HPDE6-E6E7 (cell line): ENCODE measurements around the gene SLIT3.

Experiments
- DNase-seq: peaks from one replicate; pipeline ENCODE4 v3.0.0; 2011; ENCODE audit warnings: missing footprints; ENCODE audit errors: extremely low spot score

The SLIT3 gene

DNA sequence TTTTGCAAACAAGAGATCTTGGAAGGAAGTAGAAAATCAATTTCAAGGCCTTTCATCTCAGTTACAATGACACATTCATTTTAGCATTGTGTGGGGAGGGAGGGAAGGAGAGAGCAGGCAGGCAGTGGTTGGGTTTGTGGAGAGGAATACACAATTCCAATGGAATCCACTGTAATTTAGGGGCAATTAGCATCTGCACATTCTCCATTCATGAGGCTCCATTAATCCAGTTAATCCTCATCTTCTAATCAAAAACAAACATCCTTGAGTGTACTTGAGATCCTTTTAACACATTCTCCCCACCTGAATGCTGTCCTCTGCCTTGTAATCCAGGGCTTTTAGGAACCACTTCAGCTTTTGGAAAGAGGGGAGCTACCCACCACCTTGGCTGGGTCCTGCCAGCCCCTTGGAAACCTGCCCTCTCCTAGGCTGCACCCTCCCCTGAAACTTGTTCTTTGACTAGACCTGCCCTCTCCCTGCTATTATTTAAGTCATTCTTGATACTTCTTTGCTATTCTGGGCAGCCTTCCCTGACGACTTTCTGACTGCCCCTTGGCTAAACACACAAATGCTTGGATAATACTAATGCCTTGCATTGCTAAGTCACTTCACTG is 271.2 kb downstream of the SLIT3 start:
- no peak for DNase-seq

DNA sequence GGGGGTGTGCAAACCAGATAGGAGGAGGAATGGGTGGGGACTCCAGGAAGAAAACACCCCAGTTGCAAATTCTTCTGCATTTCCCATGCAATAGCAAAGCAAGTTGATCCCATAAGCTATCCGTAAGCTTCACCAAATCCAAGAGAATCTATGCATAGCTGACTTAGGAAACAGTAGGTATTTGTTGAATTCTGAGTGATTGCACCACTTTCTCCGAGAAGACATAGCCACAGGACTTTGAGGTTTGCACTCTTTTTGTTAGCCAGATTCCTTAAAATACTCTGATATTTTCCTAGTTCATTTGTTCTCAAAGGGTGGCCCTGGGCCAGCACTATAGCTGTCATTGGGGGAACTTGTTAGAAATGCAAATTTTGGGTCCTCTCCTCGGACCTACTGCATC is 271.9 kb downstream of the SLIT3 start:
- DNase-seq, result no peak

DNA sequence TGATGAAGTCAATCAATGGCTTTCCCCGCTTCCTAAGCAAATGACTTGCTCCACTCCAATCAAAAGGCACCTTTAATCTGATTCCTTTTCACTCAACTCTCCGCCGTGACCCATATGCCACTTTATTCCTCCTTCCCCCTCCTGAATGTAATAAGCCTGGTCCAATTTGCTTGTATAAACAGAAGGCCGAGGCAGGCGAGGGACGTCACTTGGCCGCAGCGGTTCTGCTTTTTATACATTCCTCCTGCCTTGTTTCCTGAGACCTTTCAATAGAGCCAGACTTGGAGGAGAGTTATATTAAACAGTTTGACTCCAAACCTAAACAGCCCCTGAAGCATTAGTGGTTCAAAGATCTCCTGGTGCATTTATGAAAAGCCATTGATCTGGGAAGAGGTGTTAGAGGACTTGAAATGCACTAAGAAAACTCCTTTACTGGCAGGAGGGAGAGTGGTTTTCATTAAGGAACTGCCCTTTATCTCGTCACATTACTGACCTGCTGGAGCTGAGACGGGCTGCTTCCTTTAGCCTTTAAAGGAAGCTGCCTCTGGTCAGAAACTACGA is 273.4 kb downstream of the SLIT3 start:
- no peak for DNase-seq

DNA sequence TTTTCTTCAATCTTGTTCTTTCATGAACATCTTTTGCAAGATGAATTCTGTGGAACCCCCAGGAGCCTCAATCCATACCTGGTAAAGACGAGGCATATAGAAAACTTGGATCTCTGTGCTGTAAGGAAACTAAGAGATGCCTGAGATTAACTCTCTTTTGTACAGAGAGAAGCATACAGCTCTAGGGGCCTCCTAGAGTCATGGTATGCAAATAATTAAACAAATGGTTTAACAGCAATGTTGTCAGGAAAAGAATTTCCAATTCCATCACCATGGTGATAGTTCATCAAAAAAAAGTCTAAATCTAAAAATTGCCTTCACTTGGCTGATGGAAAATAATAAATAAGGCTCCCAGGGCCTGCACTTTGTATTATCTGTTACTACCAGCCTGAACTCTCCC is 275.4 kb downstream of the SLIT3 start:
- DNase-seq, result no peak

DNA sequence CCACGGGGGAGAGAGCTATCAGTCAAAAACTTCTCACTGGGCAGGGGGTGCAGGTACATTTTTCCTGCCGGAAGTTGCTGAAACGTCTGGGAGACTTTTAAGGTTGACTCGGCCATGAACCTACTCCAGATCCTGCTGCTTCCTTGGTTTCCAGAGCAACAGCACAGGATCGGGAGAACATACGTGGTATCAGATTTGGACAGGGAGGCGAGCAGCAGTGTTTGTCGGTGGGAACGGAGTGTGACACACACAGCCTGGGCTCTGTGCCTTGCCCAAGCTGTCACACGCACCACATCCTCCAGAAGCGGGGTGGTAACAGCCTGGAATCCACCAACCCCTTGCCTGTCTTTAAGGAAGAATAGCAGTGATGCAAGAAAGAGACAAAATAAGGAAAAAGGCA is 276.5 kb downstream of the SLIT3 start:
- no peak for DNase-seq

DNA sequence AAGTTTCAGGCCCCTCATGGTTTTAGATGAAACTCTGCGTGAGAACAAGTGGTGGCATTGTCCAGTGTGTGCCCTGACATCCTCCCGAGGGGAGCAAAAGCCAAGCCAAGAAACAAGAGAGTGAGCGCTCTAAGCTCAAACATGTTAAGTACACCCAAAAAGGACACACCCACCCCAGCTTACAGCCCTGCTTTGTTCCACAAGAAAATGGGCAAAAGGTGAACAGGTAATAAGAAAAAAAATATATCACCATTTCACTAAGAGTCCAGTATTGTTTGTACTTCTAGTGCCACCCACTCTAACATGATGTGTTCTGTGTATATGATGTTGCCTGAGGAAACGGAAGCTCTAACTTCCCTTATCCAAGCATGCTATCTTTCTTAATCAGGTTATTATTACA is 278.2 kb downstream of the SLIT3 start:
- no peak for DNase-seq

DNA sequence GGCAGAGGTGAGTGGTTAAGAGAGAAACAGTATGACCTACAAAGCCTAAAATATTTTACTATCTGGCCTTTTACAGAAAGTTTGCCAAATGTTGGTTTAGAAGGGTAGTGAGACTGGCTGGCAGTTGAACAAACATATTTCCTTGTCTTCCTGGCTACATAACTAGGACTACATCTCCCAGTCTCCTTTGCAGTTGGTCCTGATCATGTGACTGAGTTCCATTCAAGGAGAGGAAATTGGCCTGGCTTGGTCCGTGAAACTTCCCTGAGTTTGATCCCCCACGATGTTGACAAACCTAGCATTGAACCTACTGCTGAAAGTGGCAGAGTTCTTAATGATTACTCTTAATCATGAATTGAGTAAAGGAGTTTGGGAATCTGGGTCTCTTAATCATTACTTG is 280.8 kb downstream of the SLIT3 start:
- no peak for DNase-seq

DNA sequence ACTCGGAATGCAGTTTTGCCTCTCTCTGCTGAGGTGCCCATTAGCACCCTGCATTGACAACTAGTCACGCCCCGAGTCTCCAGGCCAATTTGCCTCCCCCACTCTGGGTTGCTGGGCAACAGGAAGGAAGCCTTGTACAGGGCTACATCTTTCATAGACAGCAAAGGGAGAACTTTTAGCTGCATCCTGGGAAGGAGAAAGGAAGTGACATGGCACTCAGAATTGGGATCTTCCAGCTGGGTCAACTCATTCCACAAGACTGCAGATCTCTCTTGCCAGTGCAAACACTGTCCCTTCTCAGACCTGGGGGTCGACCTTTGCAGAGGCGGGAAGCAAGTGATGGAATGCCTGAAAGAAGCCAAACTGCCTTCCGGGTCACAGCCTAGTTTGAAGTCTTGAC is 282.0 kb downstream of the SLIT3 start:
- no peak for DNase-seq

DNA sequence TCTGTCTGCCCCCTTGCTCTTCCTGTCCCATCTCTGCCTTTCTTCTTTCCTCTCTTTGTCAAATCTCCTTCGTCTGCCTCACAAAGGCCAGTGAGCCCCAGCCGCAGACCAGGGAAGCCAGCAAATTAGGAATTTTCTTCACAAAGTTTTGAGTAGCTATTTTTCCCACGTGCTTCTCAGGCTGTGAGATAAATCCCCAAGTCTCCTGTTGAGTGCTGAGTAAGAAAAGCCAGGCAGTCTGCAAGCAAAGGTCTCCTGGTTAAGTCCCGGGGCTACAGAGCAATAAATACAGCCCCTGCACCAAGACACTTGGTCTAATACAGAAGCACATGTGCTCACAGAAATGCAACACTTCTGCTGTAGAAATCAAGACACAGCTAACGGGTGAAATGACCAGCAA is 284.9 kb downstream of the SLIT3 start:
- DNase-seq, result no peak

DNA sequence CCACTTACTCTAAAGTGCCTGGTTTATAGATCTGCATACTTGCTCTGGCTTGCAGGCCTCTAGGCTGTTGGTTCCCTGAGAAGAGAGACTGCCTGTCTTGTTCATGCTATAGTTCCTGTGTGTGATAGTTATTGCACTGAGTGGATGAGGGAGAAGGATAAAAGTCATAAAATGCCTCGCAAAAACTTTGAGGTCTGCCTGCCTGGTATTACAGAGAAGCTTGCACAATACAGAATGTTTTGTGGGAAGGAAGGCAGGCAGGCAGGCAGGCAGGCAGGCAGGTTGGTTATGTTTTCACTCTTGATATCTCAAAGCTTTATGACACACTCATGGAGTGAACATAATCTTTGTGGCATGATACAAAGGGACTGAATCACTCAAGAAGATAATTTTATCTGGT is 287.1 kb downstream of the SLIT3 start:
- no peak for DNase-seq

DNA sequence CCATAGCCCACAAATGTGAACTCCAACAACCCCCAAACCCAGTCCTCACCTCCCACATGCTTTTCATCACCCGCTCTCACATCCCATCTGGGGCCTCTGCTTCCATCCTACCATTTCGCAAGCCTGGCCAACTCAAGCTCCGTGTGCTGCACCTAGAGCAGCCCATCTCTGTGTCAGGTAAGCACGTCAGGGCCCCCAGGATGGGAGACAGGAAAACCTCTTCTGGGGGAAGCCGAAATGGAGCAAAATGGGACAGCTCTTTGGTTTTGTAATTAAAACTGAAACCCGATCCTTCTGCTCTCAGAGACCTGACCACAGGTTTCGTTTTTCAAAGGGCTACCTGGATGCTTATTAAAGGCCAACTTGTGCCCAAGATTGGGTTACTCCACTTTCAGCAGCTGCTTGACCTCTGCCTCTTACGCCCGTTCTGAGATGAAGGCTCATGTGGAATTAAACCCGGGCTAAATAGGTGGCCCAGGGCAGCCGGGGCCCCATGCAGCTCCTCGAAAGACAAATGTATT is 287.7 kb downstream of the SLIT3 start:
- no peak for DNase-seq

DNA sequence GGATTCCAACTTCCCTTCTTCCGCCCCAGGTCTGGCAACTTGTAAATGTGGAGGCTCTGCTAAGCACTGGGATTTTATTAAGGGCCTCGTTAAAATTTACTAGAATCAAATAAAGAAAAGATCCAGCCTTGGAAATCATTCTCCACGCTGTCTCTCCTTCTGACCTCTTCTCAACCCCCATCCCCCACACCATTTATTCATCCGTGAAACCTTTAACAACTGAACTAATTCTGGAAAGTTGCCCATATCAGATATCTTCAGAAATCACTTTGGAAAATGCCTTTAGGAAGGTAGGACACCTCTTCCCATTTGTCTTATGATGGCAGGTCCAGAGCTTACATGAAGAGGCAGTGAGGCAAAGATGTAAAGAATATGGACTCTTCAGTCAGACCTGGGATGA is 288.5 kb downstream of the SLIT3 start:
- DNase-seq, result no peak

DNA sequence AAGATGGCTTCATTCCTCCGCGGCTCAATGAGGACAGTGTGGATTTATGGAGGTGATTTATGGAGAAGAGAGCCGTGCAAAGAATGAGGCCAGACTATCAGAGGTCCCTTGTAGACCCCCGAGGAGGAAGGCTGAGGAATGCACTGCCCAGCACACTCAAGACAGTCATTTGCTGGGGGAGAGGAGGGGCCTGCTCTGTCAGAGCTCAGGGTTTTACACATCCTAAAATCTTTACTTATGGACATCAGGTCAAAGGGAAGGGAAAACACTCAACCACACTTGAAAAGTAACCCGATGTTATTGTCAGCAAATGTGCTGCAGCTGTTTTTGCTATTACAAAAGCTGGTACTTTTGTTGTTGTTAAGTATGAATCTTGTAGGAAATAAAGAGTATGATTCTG is 289.5 kb downstream of the SLIT3 start:
- DNase-seq, result no peak

DNA sequence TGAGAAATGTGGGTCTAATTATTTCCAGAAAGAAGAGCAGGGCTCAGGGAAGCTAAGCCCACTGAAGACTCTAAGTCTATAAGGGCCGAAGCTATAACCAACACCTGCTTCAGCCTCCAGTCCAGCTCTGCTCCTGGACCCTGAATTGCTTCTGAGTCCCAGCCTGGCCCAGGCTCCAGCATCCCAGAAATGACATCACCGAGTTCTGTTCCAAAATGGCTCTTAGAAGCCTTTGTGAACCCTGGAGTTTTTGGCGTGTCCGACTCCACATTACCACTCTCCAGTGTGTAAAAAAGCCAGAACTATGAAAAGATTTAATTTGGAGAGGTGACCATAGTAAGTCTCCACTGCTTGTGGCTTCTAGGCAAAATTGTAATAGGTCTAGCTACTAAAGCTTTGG is 289.9 kb downstream of the SLIT3 start:
- DNase-seq, result no peak

DNA sequence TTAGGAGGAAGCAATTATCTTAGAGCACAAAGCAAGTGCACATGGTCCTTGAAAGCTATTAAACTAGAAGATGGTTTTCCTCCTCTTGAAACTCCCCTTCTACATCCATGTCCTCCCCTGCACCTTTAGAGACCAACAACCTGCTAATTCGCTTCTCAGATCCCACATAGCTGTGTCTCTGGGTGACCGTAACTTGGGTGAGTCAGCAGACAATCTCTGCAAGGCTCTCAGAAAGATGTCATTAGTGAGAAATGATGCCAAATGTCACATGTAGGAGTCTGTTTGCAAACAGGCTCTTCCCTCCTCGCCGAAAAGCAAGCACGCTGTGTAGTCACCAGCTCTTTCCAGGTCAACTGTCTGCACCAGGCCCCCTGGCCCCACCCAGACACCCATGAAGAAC is 291.8 kb downstream of the SLIT3 start:
- no peak for DNase-seq

DNA sequence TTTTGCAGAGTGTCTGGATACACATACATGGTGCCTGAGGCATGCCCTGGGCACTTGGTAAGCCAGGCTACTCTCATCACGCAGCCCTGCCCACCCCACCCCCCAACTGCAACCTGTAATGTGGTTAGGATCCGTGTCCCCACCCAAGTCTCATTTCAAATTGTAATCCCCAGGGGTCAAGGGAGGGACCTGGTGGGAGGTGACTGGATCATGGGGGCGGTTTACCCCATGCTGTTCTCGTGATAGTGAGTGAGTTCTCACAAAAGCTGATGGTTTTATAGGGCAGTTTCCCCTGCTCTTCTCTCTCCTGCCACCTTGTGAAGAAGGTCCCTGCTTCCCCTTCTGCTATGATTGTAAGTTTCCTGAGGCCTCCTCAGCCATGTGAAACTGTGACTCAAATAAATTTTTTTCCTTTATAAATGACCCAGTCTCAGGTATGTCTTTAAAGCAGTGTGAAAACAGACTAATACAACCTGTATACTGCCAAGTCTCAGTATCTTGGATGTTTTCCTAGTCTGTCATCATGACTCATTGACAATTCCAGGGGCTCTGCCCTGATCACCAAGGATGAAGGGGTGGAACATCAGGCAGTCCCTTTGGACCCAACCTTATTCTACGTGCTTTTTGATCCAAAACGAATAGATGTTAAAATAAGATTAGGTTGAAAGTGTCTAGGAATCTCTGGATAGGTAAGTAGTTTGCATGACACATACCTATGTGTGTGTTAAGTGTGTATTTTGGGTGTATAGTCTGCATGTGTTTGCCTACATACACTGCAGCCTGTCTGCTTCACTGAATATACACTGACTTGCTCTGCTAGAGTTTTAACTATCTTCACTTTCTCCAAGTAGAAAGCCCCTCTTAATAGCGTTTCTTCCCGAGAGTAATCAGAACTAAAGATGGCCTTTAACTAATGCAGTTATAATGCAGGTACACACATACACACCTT is 293.8 kb downstream of the SLIT3 start:
- DNase-seq, result no peak

DNA sequence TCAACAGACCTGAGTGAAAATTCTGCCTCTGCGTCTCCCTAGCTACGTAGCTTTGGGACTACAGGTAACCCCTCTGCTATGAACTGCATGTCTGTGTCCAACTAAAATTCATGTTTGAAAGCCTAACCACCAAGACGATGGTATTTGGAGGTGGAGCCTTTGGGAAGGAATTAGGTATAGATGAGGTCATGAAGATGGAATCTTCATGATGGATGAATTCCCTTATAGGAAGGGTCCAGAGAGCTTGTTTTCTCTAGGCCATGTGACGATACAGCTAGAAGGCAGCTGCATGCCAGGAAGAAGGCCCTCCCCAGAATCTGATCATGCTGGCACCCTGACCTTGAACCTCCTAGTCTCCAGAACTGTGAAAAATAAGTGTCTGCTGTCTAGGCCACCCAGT is 296.4 kb downstream of the SLIT3 start:
- no peak for DNase-seq

DNA sequence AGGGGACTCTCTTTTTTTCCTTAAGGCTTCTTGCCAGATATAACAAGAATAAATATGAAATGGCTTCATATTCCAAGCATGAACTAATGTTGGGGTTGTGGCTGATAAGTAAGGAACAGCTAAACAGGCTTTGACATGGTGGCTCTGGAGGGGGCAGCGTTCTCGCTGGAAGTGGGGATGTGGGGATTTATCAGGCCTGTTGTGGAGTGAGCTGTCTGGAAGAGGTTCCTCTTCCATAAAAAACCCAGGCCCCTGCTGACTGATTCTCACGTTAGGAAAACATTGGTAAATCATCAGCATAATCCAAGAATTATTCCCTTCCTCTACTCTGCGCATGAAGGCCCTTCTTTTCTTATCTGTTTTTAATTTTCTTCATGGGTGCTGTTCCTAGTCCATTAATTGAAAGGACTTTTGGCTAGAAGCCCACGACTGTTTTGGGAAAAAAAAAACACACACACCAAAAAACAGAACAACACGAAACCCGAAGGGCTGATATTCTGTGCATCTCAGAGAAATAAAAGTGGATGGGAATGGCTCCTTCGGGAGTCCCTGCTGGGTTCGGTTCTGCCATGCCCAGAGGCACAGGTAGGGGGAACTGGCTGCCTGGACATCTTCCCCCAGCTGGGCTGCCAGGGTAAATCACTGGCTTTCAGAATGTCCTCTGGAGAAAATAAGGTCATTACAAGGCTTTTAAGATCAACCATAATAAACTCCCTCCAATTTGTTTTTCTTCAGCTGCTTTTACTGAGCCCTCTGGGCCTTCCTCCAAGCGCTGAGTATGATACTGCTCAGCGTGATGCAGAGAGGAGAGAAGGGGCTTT is 297.0 kb downstream of the SLIT3 start:
- no peak for DNase-seq

DNA sequence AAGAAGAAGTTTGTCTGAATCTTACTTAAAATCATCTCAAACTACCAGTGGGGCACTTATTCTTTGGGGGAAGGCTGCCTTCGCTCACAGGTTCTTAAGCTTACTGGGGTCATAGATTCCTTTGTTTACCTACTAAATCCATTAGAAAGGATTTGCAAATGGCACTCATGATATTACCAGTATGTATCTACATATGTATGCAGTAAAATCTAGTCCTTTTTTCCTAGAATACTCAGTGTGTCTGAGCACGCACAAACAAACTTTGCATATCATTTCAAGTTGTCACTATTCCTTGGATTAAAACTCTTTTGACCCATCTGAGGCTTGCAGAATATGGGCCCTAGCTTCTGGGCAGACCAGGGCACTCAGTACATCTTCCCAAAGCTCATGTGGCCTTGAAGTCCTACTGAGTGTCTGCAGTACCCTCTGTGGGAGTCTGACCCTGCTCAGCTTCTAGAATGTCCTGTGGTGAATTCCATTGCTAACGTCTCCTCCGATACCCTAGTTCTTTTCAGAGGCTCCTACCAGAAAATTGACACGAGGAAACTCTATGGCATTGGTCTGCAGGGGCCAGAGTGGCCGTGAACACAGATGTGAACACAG is 297.9 kb downstream of the SLIT3 start:
- no peak for DNase-seq

DNA sequence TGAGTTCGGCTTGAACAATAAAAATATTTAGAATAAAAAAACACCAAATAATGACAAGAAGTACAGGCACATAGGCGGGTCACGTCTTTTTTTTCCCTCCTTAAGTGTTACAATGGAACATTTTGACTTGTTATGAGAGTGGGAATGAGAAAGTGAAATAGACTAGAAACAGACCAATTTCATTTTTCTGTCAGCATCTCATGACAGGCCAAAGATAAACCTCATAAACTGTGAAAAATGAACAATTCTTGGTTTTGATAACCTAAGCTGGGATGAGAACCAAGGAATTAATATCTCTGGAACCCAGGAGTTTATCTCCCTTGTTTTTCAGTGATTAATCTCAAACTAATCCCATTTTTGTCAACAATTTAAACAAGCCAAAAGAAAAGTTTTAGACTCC is 299.5 kb downstream of the SLIT3 start:
- no peak for DNase-seq

DNA sequence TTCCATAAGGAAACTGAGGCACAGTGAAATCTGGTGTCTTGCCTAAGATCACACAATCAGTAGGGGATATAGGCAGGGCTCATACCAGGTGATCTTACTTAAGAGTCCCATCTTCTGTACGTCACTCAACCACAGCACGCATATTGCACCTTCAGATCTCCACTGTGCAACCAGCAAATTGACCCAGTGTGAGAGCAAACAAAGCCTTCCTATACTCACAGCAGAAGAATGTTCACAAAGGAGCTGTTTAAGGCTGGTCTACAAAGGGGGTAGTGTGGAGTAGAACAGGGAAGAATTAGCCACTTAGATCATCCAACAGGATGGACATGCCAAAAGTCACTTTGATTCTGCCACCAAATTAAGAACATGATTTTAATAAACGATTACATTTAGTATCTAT is 305.9 kb downstream of the SLIT3 start:
- DNase-seq, result no peak

DNA sequence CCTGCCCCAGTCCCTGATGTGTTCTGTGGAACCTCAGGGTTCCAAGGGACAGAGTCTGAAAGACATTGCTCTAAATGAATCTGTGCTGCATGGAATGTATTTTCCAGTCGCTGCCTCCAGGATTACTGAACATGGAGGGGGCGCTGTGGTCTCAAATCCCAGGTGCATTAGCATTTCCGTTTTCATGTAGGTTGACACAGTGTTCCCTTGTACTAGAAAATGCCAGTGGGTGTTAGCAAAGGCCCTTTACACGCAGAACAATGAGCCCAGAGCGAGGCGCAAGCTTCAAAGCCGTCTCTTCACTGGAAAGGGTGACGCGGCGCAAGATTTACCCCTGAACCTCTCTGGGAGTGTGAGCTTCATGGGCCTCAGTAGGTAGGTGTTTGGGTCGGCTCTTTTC is 308.3 kb downstream of the SLIT3 start:
- DNase-seq, result no peak
